Activated CD8-positive, alpha-beta memory T cell treated with anti-CD3 and anti-CD28 coated beads for 1 hour (primary cell): ENCODE data around the gene HBA1.
"Not testable (repeated sequence)": the region's sequence is repeated elsewhere in the genome, so short reads cannot be mapped to it uniquely, and the experiment has no call there.

Source experiments
- DNase-seq, 2 donors: peaks; one replicate each; pipeline ENCODE4 v3.0.0-alpha.2; 2020; ENCODE audit warnings: low read depth in 1 of 2; ENCODE audit errors: extremely low read depth in 1 of 2

Gene HBA1

DNA sequence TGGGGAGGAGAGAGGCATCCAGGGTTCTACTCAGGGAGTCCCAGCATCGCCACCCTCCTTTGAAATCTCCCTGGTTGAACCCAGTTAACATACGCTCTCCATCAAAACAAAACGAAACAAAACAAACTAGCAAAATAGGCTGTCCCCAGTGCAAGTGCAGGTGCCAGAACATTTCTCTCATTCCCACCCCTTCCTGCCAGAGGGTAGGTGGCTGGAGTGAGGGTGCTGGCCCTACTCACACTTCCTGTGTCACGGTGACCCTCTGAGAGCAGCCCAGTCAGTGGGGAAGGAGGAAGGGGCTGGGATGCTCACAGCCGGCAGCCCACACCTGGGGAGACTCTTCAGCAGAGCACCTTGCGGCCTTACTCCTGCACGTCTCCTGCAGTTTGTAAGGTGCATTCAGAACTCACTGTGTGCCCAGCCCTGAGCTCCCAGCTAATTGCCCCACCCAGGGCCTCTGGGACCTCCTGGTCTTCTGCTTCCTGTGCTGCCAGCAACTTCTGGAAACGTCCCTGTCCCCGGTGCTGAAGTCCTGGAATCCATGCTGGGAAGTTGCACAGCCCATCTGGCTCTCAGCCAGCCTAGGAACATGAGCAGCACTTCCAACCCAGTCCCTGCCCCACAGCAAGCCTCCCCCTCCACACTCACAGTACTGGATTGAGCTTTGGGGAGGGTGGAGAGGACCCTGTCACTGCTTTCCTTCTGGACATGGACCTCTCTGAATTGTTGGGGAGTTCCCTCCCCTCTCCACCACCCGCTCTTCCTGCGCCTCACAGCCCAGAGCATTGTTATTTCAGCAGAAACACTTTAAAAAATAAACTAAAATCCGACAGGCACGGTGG lies 2.3 kb upstream of the HBA1 start:
- not testable (repeated sequence) for DNase-seq

DNA sequence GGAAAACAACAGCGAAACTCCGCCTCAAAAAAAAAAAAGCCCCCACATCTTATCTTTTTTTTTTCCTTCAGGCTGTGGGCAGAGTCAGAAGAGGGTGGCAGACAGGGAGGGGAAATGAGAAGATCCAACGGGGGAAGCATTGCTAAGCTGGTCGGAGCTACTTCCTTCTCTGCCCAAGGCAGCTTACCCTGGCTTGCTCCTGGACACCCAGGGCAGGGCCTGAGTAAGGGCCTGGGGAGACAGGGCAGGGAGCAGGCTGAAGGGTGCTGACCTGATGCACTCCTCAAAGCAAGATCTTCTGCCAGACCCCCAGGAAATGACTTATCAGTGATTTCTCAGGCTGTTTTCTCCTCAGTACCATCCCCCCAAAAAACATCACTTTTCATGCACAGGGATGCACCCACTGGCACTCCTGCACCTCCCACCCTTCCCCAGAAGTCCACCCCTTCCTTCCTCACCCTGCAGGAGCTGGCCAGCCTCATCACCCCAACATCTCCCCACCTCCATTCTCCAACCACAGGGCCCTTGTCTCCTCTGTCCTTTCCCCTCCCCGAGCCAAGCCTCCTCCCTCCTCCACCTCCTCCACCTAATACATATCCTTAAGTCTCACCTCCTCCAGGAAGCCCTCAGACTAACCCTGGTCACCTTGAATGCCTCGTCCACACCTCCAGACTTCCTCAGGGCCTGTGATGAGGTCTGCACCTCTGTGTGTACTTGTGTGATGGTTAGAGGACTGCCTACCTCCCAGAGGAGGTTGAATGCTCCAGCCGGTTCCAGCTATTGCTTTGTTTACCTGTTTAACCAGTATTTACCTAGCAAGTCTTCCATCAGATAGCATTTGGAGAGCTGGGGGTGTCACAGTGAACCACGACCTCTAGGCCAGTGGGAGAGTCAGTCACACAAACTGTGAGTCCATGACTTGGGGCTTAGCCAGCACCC lies 1.2 kb upstream of the HBA1 start:
- no peak for DNase-seq

DNA sequence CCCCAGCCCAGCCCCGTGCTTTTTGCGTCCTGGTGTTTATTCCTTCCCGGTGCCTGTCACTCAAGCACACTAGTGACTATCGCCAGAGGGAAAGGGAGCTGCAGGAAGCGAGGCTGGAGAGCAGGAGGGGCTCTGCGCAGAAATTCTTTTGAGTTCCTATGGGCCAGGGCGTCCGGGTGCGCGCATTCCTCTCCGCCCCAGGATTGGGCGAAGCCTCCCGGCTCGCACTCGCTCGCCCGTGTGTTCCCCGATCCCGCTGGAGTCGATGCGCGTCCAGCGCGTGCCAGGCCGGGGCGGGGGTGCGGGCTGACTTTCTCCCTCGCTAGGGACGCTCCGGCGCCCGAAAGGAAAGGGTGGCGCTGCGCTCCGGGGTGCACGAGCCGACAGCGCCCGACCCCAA lies 474 bp upstream of the HBA1 start:
- not testable (repeated sequence) for DNase-seq

DNA sequence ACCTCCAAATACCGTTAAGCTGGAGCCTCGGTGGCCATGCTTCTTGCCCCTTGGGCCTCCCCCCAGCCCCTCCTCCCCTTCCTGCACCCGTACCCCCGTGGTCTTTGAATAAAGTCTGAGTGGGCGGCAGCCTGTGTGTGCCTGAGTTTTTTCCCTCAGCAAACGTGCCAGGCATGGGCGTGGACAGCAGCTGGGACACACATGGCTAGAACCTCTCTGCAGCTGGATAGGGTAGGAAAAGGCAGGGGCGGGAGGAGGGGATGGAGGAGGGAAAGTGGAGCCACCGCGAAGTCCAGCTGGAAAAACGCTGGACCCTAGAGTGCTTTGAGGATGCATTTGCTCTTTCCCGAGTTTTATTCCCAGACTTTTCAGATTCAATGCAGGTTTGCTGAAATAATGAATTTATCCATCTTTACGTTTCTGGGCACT lies 928 bp downstream of the HBA1 start:
- no peak for DNase-seq

DNA sequence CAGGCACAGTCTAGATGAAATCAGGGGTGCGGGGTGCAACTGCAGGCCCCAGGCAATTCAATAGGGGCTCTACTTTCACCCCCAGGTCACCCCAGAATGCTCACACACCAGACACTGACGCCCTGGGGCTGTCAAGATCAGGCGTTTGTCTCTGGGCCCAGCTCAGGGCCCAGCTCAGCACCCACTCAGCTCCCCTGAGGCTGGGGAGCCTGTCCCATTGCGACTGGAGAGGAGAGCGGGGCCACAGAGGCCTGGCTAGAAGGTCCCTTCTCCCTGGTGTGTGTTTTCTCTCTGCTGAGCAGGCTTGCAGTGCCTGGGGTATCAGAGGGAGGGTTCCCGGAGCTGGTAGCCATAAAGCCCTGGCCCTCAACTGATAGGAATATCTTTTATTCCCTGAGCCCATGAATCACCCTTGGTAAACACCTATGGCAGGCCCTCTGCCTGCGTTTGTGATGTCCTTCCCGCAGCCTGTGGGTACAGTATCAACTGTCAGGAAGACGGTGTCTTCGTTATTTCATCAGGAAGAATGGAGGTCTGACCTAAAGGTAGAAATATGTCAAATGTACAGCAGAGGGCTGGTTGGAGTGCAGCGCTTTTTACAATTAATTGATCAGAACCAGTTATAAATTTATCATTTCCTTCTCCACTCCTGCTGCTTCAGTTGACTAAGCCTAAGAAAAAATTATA lies 1.6 kb downstream of the HBA1 start:
- no peak for DNase-seq

DNA sequence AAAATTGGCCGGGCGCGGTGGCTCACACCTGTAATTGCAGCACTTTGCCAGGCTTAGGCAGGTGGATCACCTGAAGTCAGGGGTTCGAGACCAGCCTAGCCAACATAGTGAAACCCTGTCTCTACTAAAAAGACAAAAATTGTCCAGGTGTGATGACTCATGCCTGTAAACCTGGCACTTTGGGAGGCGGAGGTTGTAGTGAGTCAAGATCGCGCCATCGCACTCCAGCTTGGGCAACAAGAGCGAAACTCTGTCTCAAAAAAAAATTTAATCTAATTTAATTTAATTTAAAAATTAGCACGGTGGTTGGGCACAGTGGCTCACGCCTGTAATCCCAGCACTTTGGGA lies 2.2 kb downstream of the HBA1 start:
- no peak for DNase-seq

DNA sequence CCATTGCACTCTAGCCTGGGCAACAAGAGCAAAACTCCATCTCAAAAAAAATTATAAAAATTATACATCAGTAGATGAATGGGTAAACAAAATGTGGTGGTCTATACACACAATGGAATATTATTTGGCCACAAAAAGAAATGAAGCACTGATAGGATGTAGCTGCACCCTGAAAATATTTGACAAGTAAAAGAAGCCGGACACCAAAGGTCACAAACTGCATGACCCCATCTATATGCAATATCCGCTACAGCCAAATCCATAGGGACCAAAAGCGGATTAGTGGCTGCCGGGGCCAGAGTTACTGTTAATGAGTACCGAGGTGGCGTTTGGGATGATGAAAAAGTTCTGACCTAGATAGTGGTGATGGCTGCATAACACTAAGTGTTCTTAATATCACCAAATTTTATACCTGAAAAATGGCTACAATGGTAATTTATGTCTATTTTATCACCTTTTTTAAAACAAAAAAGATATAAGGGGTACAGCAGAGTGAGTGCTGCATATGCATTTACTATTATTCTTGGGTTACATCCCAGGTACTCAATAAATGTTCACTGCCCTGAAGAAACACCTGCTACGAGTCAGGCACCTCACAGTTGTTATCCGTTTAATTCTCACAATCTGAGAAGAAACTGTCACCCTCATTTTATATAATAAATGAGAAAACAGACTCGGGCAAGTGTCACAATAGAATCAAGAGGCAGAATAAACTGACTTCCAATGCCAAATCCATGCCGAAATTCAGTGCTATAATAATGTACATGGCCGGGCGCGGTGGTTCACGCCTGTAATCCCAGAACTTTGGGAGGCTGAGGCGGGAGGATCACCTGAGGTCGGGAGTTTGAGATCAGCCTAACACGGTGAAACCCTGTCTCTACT lies 3.0 kb downstream of the HBA1 start:
- DNase-seq: no peak

DNA sequence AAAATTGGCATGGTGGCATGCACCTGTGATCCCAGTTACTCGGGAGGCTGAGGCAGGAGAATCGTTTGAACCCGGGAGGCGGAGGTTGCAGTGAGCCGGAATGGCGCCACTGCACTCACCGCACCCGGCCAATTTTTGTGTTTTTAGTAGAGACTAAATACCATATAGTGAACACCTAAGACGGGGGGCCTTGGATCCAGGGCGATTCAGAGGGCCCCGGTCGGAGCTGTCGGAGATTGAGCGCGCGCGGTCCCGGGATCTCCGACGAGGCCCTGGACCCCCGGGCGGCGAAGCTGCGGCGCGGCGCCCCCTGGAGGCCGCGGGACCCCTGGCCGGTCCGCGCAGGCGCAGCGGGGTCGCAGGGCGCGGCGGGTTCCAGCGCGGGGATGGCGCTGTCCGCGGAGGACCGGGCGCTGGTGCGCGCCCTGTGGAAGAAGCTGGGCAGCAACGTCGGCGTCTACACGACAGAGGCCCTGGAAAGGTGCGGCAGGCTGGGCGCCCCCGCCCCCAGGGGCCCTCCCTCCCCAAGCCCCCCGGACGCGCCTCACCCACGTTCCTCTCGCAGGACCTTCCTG lies 3.7 kb downstream of the HBA1 start, which contains the start of gene HBQ1:
HBQ1 (plus strand) TSS at position 359 of the 575 bp plus-strand sequence; CDS start at position 387, 28 bp downstream.
- DNase-seq: peak in 1 of 2 donors; percentile 19

DNA sequence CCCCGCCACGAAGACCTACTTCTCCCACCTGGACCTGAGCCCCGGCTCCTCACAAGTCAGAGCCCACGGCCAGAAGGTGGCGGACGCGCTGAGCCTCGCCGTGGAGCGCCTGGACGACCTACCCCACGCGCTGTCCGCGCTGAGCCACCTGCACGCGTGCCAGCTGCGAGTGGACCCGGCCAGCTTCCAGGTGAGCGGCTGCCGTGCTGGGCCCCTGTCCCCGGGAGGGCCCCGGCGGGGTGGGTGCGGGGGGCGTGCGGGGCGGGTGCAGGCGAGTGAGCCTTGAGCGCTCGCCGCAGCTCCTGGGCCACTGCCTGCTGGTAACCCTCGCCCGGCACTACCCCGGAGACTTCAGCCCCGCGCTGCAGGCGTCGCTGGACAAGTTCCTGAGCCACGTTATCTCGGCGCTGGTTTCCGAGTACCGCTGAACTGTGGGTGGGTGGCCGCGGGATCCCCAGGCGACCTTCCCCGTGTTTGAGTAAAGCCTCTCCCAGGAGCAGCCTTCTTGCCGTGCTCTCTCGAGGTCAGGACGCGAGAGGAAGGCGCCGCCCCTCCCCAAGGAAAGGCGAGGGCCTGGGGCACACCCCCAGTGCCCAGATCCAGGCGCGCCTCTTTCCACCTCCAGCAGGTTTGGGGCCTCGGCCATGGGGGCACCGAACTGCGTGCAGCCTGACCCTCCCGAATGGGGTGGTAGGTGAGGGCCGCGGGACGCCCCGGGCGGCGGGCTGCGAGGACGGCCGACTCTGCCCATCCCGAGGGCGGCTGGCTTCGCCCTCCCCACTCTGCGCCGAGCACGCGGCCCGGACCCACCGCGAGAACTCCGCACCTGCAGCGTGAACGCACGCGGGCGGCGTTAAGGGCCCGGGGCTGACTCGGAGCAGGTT lies 4.4 kb downstream of the HBA1 start:
- peak; percentile 55 to 80 for DNase-seq

DNA sequence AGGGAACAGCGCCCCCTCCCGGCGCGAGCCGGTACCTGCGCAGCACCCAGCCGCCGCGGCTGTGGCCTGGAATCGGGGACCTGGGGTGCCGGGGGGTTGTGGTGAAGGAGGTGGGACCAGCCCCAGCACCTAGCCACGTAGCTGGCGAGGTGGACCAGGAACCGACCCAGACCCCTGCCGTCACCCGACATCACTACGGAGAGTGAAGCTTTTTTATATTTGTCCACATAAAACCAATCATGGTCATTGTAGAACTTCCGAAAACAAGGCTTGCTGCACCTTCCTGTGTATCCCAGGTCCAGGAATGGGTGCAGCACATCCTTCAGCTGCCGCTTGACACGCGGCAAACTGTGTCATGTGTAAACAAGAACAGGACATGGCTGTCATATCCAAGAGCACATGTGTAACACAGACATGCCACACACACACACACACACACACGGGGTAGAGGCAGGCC lies 5.1 kb downstream of the HBA1 start:
- DNase-seq: no peak

DNA sequence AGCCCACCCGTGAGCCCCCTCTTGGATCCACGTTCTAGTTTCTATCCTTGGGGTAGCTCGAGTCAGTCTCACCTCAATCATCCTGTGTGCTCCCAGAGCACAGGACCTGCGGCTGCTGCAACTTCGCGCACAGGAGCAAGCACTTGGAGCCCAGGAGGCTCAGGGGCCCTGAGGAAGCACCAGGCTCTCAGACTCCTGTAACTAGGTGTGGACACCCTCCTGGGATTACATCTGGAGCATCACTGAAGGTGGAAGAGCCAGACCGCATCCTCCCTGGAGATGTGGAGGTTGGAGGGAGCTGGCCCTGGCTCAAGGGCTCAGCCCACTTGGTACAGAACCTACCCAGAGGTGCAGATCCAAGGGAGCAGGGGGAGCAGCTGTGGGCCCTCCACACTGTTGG lies 6.5 kb downstream of the HBA1 start:
- DNase-seq: no peak

DNA sequence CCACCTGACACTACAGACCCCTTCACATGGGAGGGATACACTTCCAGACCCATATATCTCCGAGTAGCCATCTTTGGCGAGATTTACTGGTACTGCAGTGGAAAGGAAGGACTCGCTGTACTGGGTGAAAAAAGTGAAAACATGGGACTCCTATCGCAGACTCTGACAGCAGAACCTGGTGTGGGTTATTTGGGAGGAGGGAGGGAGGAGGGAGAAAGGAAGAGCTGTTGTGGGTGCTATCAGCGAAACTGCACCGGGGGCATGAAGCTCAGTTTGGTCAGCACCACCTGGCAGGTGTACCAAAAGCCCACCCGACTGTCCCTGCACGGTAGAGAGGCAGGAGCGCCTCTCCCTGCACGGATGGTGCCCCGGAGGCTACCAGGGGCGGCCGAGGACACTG lies 8.7 kb downstream of the HBA1 start:
- no peak for DNase-seq

DNA sequence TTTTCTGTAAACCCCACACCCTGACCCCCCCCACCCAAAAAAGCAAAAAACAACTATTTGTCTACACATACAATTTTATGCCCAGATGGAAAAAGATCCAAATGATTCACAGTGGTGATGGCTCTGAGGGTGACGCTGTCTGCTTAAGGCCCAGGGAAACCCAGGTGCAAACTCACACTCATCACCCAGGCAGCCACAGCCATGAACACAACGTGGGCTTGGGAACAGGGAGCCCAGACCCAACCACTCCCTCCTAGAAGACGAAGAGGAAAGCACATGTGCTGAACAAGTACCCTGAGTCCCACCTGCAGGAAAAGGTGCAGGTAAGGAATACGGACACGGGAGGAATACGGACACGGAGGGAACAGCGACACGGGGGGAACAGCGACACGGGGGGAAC lies 9.2 kb downstream of the HBA1 start:
- DNase-seq: no peak

DNA sequence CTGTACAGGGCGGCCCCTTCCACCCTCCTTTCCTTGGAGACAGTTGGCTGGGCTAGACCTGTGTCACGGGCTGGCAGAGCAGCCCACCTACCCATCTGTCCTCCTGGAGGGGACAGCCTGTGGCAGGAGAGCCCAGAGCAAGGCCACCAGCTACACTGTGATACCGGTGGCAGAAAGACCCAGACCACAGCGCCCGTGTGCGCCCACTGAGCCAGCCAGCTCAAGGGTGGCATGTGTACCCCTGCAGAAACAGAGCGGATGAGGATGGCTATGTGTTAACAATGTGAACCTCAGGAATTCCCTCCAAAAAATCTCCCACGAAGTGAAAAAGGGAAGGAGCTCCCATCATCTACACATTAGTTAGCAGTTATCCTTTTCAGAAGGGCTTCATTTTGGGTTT lies 10.8 kb downstream of the HBA1 start:
- DNase-seq: no peak

DNA sequence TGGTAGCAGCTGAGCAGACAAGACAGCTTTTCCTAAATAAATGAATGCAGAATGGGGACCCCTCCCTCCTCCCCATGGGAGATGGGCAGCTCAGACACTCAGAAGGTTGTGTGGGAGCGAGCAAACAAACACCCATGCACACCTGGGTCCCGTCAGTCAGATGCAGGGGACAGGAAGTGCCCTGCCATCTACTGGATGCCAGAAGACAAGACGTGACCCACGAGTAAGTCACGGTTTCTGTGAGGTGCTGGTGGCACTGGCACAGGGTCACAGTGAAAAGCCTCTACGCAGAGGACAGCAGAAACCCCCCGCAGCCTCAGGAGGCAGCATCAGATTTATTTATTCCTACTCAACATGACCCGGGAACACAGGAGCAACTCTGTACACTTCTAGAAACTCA lies 12.2 kb downstream of the HBA1 start:
- no peak for DNase-seq

DNA sequence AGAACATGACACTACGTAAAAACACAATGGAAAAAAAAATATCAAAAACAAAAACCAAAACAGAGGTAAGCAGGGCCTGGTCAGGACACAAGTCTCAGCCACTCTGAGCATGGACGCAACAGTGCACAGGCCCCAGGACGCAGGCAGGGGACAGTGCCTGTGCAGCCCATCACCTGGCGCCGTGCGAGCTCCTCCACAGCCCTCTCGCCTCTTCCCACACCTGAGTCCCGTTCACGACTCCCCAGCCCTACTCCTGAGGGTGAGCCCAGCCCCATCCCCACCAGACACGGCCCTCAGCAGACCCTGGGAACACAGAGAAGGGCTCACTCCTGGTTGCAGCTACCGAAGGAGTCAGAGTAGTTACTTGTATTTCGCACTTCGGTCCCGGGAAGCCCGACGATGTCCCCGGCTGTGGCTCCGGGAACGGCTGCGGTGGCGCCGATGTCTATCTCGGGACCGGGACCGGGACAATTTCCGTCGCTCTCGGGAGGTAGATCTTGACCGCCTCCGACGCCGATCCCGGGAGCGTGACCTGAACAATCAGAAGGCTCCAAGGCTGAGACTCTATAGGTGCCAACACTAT lies 13.2 kb downstream of the HBA1 start:
- DNase-seq: no peak

DNA sequence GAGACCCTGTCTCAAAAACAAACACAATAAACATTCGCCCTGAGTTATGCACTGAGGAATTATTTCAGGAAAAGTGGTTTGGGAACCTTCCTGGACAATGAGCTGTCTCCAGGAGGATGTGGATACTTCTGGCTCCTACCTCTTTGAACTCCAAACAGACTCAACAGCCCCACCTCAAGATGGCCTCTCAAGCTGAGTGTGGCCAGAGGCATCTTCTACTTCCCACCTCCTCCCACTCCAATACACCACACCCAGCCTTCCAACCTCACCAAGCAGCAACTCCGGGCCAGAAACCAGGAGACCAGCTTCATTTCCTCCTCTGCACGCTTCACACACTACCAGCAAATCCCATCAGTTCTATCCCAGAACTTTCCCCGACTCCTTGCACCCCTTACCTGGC lies 15.4 kb downstream of the HBA1 start:
- no peak for DNase-seq

DNA sequence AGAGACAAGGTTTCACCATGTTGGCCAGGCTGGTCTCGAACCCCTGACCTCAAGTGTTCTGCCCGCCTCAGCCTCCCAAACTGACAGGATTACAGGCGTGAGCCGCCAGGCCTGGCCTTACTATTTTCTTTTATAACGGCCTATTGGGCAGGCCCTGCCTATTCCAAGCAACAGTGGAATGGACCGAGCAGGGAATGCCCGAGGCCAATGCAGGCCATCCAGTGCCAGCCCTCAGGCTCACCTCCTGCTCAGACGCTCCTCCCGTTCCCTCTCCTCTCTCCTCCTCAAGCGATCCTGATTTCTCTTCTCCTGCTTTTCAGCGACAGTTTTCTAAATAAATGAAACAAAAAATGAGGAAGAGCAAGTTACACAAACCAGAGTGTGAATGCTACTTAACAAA lies 16.2 kb downstream of the HBA1 start:
- DNase-seq: no peak

DNA sequence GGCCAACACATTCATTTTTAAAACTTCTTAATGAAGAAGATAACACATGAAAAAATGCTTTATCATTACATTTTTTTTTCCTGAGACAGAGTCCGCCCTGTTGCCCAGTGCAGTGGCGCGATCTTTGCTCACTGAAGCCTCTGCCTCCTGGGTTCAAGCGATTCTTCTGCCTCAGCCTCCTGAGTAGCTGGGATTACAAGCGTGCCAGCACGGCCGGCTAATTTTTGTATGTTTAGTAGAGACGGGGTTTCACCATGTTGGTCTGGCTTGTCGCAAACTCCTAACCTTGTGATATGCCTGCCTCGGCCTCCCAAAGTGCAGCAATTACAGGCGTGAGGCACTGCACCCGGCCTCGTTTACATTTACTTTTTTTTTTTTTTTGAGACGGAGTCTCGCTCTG lies 17.0 kb downstream of the HBA1 start:
- DNase-seq: no peak
